DND-41 (cell line): ENCODE results near the gene ZFAND2B.

Experiments used
- ATAC-seq: fragments of 200-7000 bp; cut with Tn5 transposase; 3 replicates; pipeline ENCODE4 v1.9.1; 2021; ENCODE audit warnings: low read depth; ENCODE audit not compliant: insufficient read depth
- DNase-seq: peaks from one replicate; pipeline ENCODE4 v3.0.0-alpha.2; 2020
- H2AFZ ChIP-seq: 2 replicates; pipeline ENCODE4 v1.6.0; 2012; ENCODE audit warnings: low read depth, low read length
- H3K27ac ChIP-seq: 2 replicates; pipeline ENCODE4 v1.5.1; 2012; ENCODE audit warnings: low read length, inconsistent platforms
- H3K27me3 ChIP-seq: fragments of 200-600 bp; sonication (generic); 2 replicates; pipeline ENCODE4 v1.6.0; 2012; ENCODE audit warnings: low read length, mild to moderate bottlenecking, inconsistent platforms; ENCODE audit not compliant: insufficient read depth, poor library complexity
- H3K36me3 ChIP-seq: 2 replicates; pipeline ENCODE4 v1.5.1; 2012; ENCODE audit warnings: low read length, inconsistent platforms; ENCODE audit not compliant: insufficient read depth
- H3K4me1 ChIP-seq: 2 replicates; pipeline ENCODE4 v1.5.1; 2012; ENCODE audit warnings: mild to moderate bottlenecking, low read length; ENCODE audit not compliant: insufficient read depth
- H3K4me2 ChIP-seq: 2 replicates; pipeline ENCODE4 v1.6.0; 2012; ENCODE audit warnings: mild to moderate bottlenecking, moderate library complexity, low read length, inconsistent platforms; ENCODE audit not compliant: insufficient read depth
- H3K4me3 ChIP-seq, 2 experiments: fragments of 200-600 bp in 1 of 2; shearing (Covaris generic) in 1 of 2; 2 replicates each; pipeline ENCODE4 v1.5.1; 2012 to 2016; ENCODE audit warnings: inconsistent platforms in 2 of 2, low read length in 2 of 2, mild to moderate bottlenecking in 2 of 2, low read depth in 1 of 2, moderate library complexity in 1 of 2
- H3K79me2 ChIP-seq: 2 replicates; pipeline ENCODE4 v1.6.0; 2012; ENCODE audit warnings: low read length, inconsistent platforms; ENCODE audit not compliant: insufficient read depth
- H3K9ac ChIP-seq: 2 replicates; pipeline ENCODE4 v1.6.0; 2012; ENCODE audit warnings: low read depth, mild to moderate bottlenecking, inconsistent platforms, low read length, moderate library complexity
- H3K9me3 ChIP-seq: 2 replicates; pipeline ENCODE4 v1.5.1; 2012; ENCODE audit warnings: low read length, moderate library complexity, mild to moderate bottlenecking, inconsistent platforms; ENCODE audit not compliant: insufficient read depth, severe bottlenecking
- H4K20me1 ChIP-seq: 2 replicates; pipeline ENCODE4 v1.6.0; 2012; ENCODE audit warnings: low read length; ENCODE audit not compliant: insufficient read depth
- CTCF ChIP-seq: IDR thresholded peaks from 2 replicates; pipeline ENCODE4 v1.5.1; 2012; ENCODE audit warnings: borderline replicate concordance, low read length, moderate library complexity, mild to moderate bottlenecking; ENCODE audit not compliant: poor library complexity, severe bottlenecking; ENCODE audit errors: extremely low read depth
- EZH2 ChIP-seq: IDR thresholded peaks from 3 replicates; pipeline ENCODE4 v1.6.1; 2012; ENCODE audit warnings: borderline replicate concordance, low read depth, mild to moderate bottlenecking, moderate library complexity, low read length, inconsistent platforms; ENCODE audit not compliant: severe bottlenecking

ZFAND2B gene

GRCh38 chr2:219169930-219170654 lies 36.5 kb upstream of the ZFAND2B start, which contains the start of gene SLC23A3:
TSS of gene SLC23A3 (minus strand) at chr2:219170029. CDS start at chr2:219169984, 45 bp downstream.
- Histone ChIP-seq H4K20me1 (peaks cover 4% of the 10 kb centered on the region; the same call in 1 of the 2 replicates), H3K9me3 (no peaks in the 10 kb centered on the region), H3K4me3 (no peak within 1 kb of the TSS), H3K4me1 (peaks cover 5% of the 10 kb centered on the region; the same call in 1 of the 2 replicates), H3K27ac (no peak within 1 kb of the TSS), H3K36me3 (peaks cover 42% of the 10 kb centered on the region), H3K4me2 (no peak within 1 kb of the TSS), H2AFZ (no peak within 1 kb of the TSS), H3K27me3 (no peaks in the 10 kb centered on the region), H3K9ac (no peak within 1 kb of the TSS), H3K79me2 (no peaks in the 10 kb centered on the region)
- TF ChIP-seq CTCF (no peak), EZH2 (no peak)
- ATAC-seq, result no peak
- no peak for DNase-seq

- Histone ChIP-seq H3K27ac (0 out of 2 replicates have a peak overlapping the region, but pooled peaks have one; percentile 19), H3K4me3 (no peak overlapping the region), H3K9me3 (no peaks in the 10 kb centered on the region), H4K20me1 (peaks cover 4% of the 10 kb centered on the region; the same call in 1 of the 2 replicates), H3K36me3 (peaks cover 42% of the 10 kb centered on the region), H3K27me3 (no peaks in the 10 kb centered on the region), H3K4me2 (no peak overlapping the region), H3K4me1 (peaks cover 16% of the 10 kb centered on the region), H3K9ac (no peak overlapping the region), H3K79me2 (peaks cover 7% of the 10 kb centered on the region), H2AFZ (no peak overlapping the region)
- TF ChIP-seq EZH2, result no peak
- TF ChIP-seq CTCF, result peak; percentile 72
- ATAC-seq (peak; percentile 69), DNase-seq (peak; percentile 35)
These were observed 35.3 kb upstream of the ZFAND2B start for GRCh38 chr2:219171231-219171651.

- no peak overlapping the region for H3K27ac ChIP-seq
- no peak overlapping the region for H3K9ac ChIP-seq
- peaks cover 42% of the 10 kb centered on the region for H3K36me3 ChIP-seq
- TF ChIP-seq EZH2 (no peak), CTCF (no peak)
- no peak overlapping the region for H3K4me3 ChIP-seq
- peaks cover 4% of the 10 kb centered on the region; the same call in 1 of the 2 replicates for H4K20me1 ChIP-seq
- no peak overlapping the region for H2AFZ ChIP-seq
- peaks cover 21% of the 10 kb centered on the region for H3K4me1 ChIP-seq
- no peak overlapping the region for H3K4me2 ChIP-seq
- no peaks in the 10 kb centered on the region for H3K27me3 ChIP-seq
- DNase-seq, result no peak
- ATAC-seq, result no peak
- H3K9me3 ChIP-seq, result no peaks in the 10 kb centered on the region
- peaks cover 16% of the 10 kb centered on the region for H3K79me2 ChIP-seq
These were observed 34.1 kb upstream of the ZFAND2B start for GRCh38 chr2:219172231-219173154.
